Epithelial cell of proximal tubule (primary cell): Measurements from ENCODE around the gene CDH3. TPM values are rescaled to one million over a fixed set of nuclear protein-coding genes. Genes with fewer than 3 reads are reported as not detected.
A peak's percentile ranks its signal among the peaks of the same experiment; 100 is the strongest.

Source experiments
- DNase-seq: peaks from one replicate; pipeline ENCODE4 v3.0.0-alpha.2; 2011; ENCODE audit warnings: low read depth
- H3K4me3 ChIP-seq: 2 replicates; pipeline ENCODE4 v1.5.1; 2011; ENCODE audit warnings: low read depth, mild to moderate bottlenecking, low read length
- total RNA-seq: library from RNA; depleted of rRNA; stranded (reverse); fragments of >200 nt; gene quantifications from 2 replicates; pipeline ENCODE4 v1.2.3, GENCODE V29; 2015
- TF ChIP-seq, protein P1 (sequence below): conservative IDR thresholded peaks from 2 replicates; pipeline ENCODE4 v1.5.1; 2012; ENCODE audit warnings: low read depth, mild to moderate bottlenecking, low read length

CDH3 gene
- total RNA-seq, 1 donor from 2014 or later, result 174 TPM

DNA sequence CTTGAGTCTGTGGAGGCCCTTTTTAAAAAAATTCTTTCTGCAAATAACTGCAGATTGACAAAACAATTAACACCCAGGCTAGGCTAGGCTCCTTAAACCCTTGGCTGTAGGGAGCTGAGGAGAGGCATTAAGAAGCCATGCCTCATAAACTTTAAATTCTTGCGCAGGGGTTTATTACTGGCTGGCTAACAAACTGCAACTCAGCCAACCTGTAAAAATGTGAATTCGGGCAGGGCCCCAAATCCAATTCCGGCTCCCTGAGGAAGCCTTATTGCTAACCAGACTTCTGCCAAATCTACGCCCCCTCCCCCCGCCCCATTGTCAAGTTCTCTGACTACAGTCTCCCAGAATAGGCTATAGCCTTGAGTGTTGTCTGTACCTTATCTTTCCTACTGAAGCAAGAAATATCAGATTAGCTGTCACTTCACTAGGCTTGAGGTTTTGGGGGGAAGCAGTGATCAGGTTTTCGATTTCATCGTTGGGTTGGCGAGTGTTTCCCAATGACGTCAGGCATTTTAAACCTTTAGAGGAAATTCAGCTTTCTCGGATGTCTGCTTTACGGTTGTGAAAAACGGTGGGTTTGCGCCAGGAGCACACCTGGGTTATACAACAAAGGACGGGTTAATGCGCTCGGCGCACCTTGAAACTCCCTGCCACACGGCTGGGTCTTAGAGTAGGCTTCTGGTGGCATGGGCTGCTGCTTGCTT is 2.0 kb downstream of the CDH3 start:
- no peak for DNase-seq
- TF ChIP-seq, protein P1, sequence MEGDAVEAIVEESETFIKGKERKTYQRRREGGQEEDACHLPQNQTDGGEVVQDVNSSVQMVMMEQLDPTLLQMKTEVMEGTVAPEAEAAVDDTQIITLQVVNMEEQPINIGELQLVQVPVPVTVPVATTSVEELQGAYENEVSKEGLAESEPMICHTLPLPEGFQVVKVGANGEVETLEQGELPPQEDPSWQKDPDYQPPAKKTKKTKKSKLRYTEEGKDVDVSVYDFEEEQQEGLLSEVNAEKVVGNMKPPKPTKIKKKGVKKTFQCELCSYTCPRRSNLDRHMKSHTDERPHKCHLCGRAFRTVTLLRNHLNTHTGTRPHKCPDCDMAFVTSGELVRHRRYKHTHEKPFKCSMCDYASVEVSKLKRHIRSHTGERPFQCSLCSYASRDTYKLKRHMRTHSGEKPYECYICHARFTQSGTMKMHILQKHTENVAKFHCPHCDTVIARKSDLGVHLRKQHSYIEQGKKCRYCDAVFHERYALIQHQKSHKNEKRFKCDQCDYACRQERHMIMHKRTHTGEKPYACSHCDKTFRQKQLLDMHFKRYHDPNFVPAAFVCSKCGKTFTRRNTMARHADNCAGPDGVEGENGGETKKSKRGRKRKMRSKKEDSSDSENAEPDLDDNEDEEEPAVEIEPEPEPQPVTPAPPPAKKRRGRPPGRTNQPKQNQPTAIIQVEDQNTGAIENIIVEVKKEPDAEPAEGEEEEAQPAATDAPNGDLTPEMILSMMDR, result no peak
- H3K4me3 ChIP-seq, result peak overlapping the region; percentile 57

DNA sequence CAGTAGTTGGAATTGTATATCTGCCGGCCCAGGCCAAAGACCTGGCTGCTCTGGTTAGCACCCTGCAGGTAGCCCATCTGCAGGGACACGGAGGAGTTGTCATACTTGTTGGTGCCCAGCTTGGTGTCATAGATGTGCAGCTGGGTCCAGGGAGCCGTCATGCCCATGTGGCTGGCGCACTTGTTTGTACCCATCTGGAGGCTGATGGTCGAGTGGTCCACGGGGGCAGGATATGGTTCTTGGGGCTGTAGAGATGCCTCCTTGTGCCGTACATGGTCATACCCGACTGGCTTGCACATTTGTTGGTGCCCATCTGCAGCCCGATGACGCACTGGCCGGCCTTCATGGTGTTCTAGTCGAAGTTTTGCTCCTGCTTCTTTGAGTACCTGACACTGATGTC is 6.0 kb downstream of the CDH3 start:
- TF ChIP-seq, protein P1, result no peak
- no peak for DNase-seq
- H3K4me3 ChIP-seq, result no peak overlapping the region

DNA sequence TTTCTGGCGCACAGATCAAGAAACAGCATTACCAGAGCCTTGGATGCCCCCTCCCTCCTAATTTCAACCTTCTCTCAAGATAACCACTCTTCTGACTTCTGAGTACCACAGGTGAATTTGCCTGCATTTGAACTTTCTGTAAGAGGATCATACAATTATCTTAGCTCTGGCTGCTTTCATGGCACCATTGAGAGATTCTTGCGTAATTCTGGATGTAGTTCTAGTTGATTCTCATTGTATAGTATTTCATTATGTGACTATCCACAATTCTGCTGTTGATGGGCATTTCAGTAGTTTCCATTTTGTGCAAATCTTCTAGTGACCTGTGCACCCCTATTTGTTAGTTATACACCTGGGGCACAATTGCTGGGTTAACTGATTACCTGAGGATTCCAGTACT is 7.5 kb downstream of the CDH3 start:
- TF ChIP-seq, protein P1, result no peak
- DNase-seq, result no peak
- H3K4me3 ChIP-seq, result no peak overlapping the region

DNA sequence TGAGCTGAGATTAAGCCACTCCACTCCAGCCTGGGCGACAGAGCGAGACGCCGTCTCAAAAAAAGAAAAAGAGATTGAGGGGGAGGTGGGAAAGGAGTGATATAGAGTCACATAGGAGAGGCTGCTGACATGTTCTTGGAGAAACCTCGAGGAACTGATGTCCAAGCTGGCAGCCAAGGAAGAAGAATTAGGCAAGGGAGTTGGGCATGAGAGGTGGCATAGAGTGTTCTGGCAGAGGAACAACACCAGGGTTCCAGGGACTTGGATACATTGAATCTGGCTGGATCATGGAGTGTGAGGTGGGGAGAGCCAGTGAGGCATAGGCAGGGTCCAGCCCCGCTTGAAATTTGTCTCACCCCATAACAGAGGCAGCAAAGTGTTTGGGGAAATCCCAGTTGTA is 10.7 kb downstream of the CDH3 start:
- H3K4me3 ChIP-seq, result no peak overlapping the region
- TF ChIP-seq, protein P1, result no peak
- DNase-seq, result no peak

DNA sequence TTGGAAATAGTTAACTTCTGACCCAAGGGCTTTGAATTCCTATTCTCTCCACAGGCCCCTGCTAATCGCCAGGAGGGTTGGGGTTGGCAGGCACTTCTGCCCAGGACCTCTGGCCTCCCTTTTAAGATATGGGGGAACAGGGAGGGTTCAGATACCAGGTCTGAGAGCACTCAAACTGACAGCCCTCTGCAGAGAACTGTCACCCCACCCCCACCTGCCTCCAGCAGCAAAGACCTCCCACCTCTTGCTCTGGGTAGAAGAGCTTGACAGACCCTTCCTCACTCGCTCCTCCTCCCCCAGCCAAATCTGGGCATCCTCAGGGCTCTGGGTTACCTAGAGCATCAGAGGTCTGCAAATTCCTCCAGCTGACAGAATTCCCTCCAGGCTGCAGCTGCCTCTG is 11.6 kb downstream of the CDH3 start:
- TF ChIP-seq, protein P1, result no peak
- H3K4me3 ChIP-seq, result no peak overlapping the region
- no peak for DNase-seq

DNA sequence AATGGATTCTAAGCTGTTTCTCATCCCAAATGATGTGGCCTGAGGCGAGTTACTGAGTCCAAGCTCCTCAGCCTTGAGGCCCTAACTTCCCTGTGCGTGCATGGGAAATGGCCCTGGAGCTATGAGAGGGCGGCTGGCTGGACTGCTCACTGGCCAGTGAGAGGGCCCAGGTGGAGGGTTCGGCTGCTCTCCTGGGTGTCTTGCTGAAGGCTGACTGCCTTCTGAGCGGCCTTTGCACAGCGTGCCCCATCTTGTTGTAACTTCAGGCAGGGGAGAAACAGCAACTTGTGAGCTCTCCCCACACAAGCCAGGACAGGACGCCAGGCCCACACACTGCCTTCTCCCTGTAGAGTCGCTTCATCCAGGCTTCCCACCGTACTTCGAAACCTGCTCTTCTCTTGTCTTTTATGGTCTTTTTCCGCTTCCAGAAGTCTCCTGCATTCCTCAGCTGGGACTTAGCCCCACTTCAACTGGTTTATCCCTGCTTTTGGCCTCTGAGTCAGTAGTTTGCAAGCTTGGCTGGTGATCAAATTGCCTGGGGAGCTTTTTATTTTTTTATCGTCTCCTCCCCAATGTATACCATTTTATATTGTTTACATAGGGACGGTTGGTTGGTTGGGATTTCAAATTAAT is 13.3 kb downstream of the CDH3 start:
- DNase-seq, result no peak
- TF ChIP-seq, protein P1, result no peak
- no peak overlapping the region for H3K4me3 ChIP-seq

DNA sequence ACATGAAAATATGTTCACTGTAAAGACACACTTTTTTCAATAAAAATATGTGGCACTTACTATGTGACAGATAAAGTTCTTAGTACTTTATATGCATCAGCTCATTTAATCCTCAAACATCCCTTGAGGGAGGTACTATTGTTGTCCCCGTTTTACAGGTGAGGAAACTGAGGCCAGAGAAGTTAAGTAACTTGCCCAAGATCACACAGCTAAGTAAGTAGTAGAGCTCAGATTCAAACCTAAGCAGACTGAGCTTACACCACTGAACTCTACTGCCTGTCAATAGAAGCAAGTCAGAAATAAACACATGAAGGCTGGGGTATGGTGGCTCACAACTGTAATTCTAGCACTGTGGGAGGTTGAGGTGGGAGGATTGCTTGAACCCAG is 13.9 kb downstream of the CDH3 start:
- H3K4me3 ChIP-seq, result no peak overlapping the region
- TF ChIP-seq, protein P1, result no peak
- DNase-seq, result no peak
